ENCODE data around the gene LRP1B.

LRP1B gene

DNA sequence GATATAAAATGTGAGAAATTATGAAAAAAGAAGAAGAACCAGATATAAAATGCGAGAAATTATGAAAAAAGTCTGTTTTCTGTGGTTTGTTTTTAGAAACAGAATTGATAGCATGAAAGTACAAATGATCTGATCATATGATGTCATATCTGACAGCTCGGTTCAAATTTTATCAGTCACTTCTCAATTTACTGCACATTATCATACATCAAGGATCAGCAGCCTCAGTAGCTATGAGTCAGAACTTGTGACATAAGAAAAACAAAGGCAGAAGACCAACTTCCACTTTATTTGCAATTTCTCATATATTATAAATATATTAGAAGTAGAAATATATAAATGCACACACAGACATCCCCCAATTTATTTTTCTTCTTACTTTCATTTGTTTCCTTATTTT is 634.0 kb downstream of the LRP1B start:
- TF ChIP-seq, protein P1, sequence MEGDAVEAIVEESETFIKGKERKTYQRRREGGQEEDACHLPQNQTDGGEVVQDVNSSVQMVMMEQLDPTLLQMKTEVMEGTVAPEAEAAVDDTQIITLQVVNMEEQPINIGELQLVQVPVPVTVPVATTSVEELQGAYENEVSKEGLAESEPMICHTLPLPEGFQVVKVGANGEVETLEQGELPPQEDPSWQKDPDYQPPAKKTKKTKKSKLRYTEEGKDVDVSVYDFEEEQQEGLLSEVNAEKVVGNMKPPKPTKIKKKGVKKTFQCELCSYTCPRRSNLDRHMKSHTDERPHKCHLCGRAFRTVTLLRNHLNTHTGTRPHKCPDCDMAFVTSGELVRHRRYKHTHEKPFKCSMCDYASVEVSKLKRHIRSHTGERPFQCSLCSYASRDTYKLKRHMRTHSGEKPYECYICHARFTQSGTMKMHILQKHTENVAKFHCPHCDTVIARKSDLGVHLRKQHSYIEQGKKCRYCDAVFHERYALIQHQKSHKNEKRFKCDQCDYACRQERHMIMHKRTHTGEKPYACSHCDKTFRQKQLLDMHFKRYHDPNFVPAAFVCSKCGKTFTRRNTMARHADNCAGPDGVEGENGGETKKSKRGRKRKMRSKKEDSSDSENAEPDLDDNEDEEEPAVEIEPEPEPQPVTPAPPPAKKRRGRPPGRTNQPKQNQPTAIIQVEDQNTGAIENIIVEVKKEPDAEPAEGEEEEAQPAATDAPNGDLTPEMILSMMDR (IDR thresholded peaks at IDR 0.05; ENCODE audit: extremely low read depth, missing control alignments): no peak
- no peak for DNase-seq (ENCODE audit: low spot score)

DNA sequence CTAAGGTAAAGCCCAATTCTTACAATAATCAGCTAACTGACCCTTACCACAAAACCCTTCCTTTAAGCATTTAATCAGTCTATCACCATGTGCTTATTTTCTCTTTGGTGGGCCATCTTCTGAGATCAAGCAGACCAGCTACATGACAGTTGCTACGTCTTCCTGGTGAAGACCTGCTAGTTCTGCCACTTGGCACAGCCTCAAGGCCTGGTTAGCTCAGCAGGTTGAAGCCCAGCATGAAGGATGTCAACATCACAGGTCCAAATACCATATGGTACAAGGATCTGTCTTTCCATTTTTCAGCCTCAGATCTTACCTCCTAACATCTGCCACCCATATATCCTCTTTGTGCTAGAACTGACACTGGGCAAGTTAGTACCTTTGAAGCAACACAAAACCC is 636.9 kb downstream of the LRP1B start:
- no peak for DNase-seq (ENCODE audit: low spot score)
- TF ChIP-seq, protein P1 (IDR thresholded peaks at IDR 0.05; ENCODE audit: extremely low read depth, missing control alignments): no peak

DNA sequence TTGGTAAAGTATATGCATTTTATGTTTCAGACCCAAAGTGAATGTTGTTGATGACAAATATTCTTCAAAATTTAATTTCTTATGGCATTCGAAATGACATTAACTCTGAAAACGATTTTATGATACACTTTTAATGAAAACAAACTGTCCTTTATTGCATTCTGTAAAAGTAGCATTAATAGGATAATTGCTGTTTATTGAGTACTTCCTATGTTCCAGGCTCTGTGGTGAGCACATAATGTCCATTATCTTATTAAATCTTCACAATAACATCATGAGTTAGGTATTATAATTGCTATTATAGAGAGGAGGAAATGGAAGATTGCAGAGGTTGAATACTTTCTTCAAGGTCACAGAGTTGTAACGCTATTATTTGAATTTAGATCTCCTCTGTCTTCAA is 638.0 kb downstream of the LRP1B start:
- TF ChIP-seq, protein P1 (IDR thresholded peaks at IDR 0.05; ENCODE audit: extremely low read depth, missing control alignments): no peak
- DNase-seq (ENCODE audit: low spot score): no peak

DNA sequence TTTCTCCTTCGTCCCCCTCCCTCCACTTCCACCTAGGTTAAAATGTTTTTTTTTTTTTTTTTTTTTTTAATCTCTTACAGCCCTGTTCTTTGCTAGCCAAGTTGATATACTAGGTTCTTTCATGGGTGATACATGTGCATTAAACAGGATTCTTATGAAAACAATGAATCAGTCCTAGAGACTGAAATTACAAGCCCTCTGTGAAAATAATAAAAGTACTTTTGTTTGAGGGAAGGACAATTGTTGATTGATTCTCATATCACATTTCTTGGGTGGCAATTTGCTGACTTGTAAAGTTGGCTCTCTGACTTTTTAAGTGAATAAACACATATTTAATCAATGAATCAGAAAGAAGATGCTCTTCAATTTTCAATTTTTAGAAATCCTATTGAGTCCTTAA is 639.9 kb downstream of the LRP1B start:
- TF ChIP-seq, protein P1 (IDR thresholded peaks at IDR 0.05; ENCODE audit: extremely low read depth, missing control alignments): no peak
- no peak for DNase-seq (ENCODE audit: low spot score)

DNA sequence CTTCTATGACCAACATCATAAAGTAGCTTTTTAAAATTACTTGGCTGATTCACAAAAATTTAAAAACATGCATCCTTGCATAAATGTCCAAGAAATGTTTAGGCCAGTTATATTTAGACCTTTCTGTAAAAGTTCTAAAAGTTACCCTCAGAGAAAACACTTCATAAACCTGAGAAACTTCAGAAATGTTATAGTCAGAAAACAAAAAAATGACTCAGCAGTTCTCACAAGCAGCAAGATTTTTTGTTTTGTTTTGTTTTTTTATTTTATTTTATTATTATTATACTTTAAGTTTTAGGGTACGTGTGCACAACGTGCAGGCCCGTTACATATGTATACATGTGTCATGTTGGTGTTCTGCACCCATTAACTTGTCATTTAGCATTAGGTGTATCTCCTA is 648.1 kb downstream of the LRP1B start:
- DNase-seq (ENCODE audit: low spot score): no peak
- TF ChIP-seq, protein P1 (IDR thresholded peaks at IDR 0.05; ENCODE audit: extremely low read depth, missing control alignments): no peak

DNA sequence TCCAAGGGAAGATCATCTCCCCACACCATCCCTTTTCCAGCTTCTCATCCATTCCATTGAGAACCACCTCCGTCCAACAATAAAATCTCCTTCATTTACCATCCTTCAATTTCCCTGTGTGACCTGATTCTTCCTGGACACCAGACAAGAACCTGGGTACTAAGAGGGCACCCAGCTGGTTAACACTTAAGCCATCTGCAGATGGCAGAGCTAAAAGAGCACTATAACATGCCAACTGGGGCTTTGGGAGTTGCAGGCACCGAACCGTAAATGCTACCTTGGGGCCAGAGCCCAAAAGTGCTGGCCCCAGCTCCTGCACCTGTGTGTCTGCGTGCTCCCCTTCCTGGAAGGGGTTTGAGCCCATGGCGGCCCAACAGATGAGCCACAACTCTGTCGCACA is 655.0 kb downstream of the LRP1B start:
- no peak for DNase-seq (ENCODE audit: low spot score)
- TF ChIP-seq, protein P1 (IDR thresholded peaks at IDR 0.05; ENCODE audit: extremely low read depth, missing control alignments): no peak

DNA sequence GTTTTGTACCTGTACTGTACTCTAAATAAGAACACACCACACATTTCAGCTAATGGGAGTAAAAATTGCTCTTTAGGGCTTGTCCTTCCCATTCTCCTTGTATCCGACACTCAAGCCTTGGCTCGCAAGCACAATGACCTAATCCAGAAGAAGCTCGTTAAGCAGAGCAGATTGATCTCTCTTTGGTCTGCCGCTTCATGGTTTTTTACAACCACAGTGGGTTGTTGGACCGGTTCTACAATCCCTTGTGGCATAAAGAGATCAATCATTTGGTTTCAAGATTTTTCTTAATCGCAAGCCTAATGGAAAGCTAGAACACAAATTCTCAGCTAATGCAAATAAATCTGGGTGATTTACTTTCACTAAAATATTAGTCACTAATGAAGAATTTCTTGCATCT is 662.1 kb downstream of the LRP1B start:
- TF ChIP-seq, protein P1 (IDR thresholded peaks at IDR 0.05; ENCODE audit: extremely low read depth, missing control alignments): no peak
- no peak for DNase-seq (ENCODE audit: low spot score)

Data from GM20000 (cell line).